ENCODE results near the gene DDAH2.

DDAH2 gene

DNA sequence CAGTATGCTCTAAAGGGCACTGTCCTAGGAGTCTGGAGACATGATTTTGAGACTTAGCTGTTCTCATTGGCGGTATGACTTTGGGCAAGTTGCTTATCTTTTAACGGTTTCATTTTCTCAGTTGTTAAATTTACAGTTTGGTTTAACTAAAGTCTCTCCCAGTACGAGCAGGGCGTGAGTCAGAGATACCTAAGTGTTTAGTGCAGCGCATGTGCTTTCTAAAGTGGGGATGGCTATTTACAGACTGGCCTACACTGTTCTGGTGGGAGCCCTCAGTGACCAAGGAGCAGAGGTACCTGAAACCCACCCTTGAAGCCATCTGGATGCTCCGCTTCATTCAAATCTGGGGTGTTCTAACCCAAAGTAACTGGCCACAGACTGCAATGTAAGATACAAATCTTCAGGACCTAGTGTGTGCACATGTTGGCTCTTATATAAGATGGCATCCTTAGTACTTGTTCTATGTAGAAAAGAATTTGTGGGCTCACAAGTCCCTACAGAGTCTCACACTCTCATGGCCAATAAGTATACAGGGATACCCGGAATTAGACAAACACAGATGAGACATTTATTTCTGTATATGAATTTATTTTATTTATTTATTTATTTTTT is 21.4 kb upstream of the DDAH2 start:
- CTCF ChIA-PET: interaction anchor here (1.4 to 3.0 kb wide), 4 partner anchors 10 to 72 kb away, joined by 3 to 14 read pairs (median 4); no protein-coding TSS in a partner anchor
- TF ChIP-seq, protein P1, sequence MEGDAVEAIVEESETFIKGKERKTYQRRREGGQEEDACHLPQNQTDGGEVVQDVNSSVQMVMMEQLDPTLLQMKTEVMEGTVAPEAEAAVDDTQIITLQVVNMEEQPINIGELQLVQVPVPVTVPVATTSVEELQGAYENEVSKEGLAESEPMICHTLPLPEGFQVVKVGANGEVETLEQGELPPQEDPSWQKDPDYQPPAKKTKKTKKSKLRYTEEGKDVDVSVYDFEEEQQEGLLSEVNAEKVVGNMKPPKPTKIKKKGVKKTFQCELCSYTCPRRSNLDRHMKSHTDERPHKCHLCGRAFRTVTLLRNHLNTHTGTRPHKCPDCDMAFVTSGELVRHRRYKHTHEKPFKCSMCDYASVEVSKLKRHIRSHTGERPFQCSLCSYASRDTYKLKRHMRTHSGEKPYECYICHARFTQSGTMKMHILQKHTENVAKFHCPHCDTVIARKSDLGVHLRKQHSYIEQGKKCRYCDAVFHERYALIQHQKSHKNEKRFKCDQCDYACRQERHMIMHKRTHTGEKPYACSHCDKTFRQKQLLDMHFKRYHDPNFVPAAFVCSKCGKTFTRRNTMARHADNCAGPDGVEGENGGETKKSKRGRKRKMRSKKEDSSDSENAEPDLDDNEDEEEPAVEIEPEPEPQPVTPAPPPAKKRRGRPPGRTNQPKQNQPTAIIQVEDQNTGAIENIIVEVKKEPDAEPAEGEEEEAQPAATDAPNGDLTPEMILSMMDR (IDR thresholded peaks at IDR 0.05; ENCODE audit: control extremely low read depth, extremely low read depth, low read depth, missing control alignments): no peak
- POLR2A ChIA-PET: no interaction called here
- DNase-seq (ENCODE audit: extremely low spot score): no peak

GRCh38 chr6:31749301-31750036 is 20.4 kb upstream of the DDAH2 start:
- ChIA-PET CTCF (interaction anchor here (1.4 to 3.0 kb wide), 3 partner anchors 21 to 71 kb away, joined by 3 to 14 read pairs (median 4); no protein-coding TSS in a partner anchor), POLR2A (no interaction called here)
- no peak for DNase-seq (ENCODE audit: extremely low spot score)
- TF ChIP-seq, protein P1 (IDR thresholded peaks at IDR 0.05; ENCODE audit: control extremely low read depth, extremely low read depth, low read depth, missing control alignments): no peak

GRCh38 chr6:31744422-31744821 is 15.3 kb upstream of the DDAH2 start:
- POLR2A ChIA-PET: no interaction called here
- TF ChIP-seq, protein P1 (IDR thresholded peaks at IDR 0.05; ENCODE audit: control extremely low read depth, extremely low read depth, low read depth, missing control alignments): no peak
- CTCF ChIA-PET: no interaction called here
- DNase-seq (ENCODE audit: extremely low spot score): no peak

DNA sequence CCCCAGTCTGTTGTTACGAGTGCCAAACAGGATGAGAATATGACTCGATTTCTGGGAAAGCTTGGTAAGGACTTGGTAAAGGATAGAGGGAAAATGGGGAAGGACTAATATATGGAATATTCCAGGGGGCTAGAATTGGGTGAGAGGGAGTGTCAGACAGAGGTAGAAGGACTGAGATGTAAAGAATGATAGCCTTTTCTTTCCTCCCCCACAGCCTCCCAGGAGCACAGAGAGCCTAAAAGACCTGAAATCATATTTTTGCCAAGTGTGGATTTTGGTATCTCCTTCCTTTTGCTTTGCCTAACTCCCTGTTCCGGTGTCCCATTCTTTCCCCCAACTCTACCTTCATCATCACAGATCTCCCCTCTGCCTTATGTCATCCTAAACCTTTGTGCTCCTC is 13.8 kb upstream of the DDAH2 start:
- TF ChIP-seq, protein P1 (IDR thresholded peaks at IDR 0.05; ENCODE audit: control extremely low read depth, extremely low read depth, low read depth, missing control alignments): no peak
- POLR2A ChIA-PET: no interaction called here
- DNase-seq (ENCODE audit: extremely low spot score): no peak
- CTCF ChIA-PET: interaction anchor here (1.1 to 11.4 kb wide), 2 partner anchors 10 to 28 kb away, joined by 3 to 73 read pairs; no protein-coding TSS in a partner anchor

GRCh38 chr6:31741815-31742214 is 12.7 kb upstream of the DDAH2 start:
- ChIA-PET CTCF (interaction anchor here (1.0 to 11.4 kb wide), 5 partner anchors 11 to 190 kb away, joined by 3 to 73 read pairs (median 3); partner anchors contain the start of gene DDAH2), POLR2A (no interaction called here)
- TF ChIP-seq, protein P1 (IDR thresholded peaks at IDR 0.05; ENCODE audit: control extremely low read depth, extremely low read depth, low read depth, missing control alignments): no peak
- no peak for DNase-seq (ENCODE audit: extremely low spot score)

DNA sequence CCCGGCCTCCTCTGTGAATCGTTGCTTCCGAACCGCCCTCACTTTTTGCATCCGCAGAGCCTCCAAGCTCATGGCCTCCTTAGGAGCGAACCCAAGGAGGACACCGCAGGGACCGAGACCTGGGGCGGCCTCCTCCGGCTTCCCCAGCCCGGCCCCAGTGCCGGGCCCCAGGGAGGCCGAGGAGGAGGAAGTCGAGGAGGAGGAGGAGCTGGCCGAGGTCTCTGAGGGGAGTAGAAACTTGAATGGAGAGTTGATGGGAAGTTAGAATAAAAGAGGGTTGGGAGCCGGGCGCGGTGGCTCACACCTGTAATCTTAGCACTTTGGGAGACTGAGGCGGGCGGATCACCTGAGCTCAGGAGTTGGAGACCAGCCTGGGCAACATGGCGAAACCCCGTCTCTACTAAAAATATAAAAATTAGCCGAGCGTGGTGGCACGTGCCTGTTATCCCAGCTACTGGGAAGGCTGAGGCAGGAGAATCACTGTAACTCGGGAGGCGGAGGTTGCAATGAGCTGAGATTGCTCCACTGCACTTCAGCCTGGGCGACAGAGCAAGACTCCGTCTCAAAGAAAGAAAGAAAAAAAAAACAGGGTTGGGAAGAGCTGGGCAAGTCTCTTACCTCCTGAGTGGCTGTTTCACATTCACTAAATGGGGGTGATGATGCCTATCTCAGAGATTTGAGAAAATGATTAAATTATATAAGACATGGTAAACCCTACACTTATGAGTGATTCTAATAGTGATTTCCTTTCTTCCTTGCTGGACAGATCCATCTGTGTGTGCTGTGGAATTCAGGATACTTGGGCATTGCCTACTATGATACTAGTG is 11.5 kb upstream of the DDAH2 start:
- TF ChIP-seq, protein P1 (IDR thresholded peaks at IDR 0.05; ENCODE audit: control extremely low read depth, extremely low read depth, low read depth, missing control alignments): no peak

More for the DNA sequence above, 11.5 kb upstream of the DDAH2 start:
- ChIA-PET POLR2A (interaction anchor here (0.7 to 1.4 kb wide), 4 partner anchors 11 to 92 kb away, joined by 3 to 9 read pairs (median 4); partner anchors contain the start of gene HSPA1B), CTCF (interaction anchor here (0.8 to 11.4 kb wide), 10 partner anchors 11 to 79 kb away, joined by 3 to 73 read pairs (median 4); partner anchors contain the start of genes C6orf47 and DDAH2)
- DNase-seq (ENCODE audit: extremely low spot score): no peak
